GM12878 (cell line): Measurements from ENCODE around the gene ZNF581. TPM values are rescaled to one million over a fixed set of nuclear protein-coding genes. Genes with fewer than 3 reads are reported as not detected.

ENCODE experiments used
- ATF2 ChIP-seq: IDR thresholded peaks from 2 replicates; pipeline ENCODE4 v1.6.1; 2012; ENCODE audit warnings: low read length, inconsistent platforms
- BCL11A ChIP-seq: IDR thresholded peaks from 2 replicates; pipeline ENCODE4 v1.6.1; 2011; ENCODE audit warnings: low read depth, low read length
- E2F4 ChIP-seq: IDR thresholded peaks from 2 replicates; pipeline ENCODE4 v1.6.1; 2012; ENCODE audit warnings: low read depth, low read length, improper control_type of control experiment
- EGR1 ChIP-seq, 2 experiments: IDR thresholded peaks; 1 replicate in 1 of 2; 2 replicates in 1 of 2; pipeline ENCODE4 v1.6.1; 2011 to 2012; ENCODE audit warnings: low read depth in 2 of 2, low read length in 2 of 2, borderline replicate concordance in 1 of 2, mild to moderate bottlenecking in 1 of 2, moderate library complexity in 1 of 2
- ESRRA ChIP-seq: IDR thresholded peaks from 2 replicates; pipeline ENCODE4 v1.6.1; 2012; ENCODE audit warnings: mild to moderate bottlenecking, low read length, improper control_type of control experiment
- HCFC1 ChIP-seq: fragments of 150-350 bp; IDR thresholded peaks from 2 replicates; pipeline ENCODE4 v1.6.1; 2014; ENCODE audit warnings: low read length
- HSF1 ChIP-seq: fragments of 150-350 bp; IDR thresholded peaks from 2 replicates; pipeline ENCODE4 v1.6.1; 2014; ENCODE audit warnings: mild to moderate bottlenecking, low read depth, low read length
- IKZF1 ChIP-seq: fragments of 450-650 bp; conservative IDR thresholded peaks from 2 replicates; pipeline ENCODE4 v1.6.1; 2017; ENCODE audit warnings: antibody characterized with exemption, mild to moderate bottlenecking
- IRF4 ChIP-seq: IDR thresholded peaks from 2 replicates; pipeline ENCODE4 v1.6.1; 2011; ENCODE audit warnings: low read depth, low read length
- KDM1A ChIP-seq: fragments of 200-600 bp; sonication (generic); IDR thresholded peaks from 2 replicates; pipeline ENCODE4 v1.6.1; 2016; ENCODE audit warnings: borderline replicate concordance
- MTA3 ChIP-seq: IDR thresholded peaks from 2 replicates; pipeline ENCODE4 v1.6.1; 2012; ENCODE audit warnings: low read length, inconsistent platforms, borderline replicate concordance
- NR2F1 ChIP-seq: fragments of 450-650 bp; conservative IDR thresholded peaks from 2 replicates; pipeline ENCODE4 v1.6.1; 2017; ENCODE audit warnings: mild to moderate bottlenecking
- PAX8 ChIP-seq: fragments of 450-650 bp; IDR thresholded peaks from 2 replicates; pipeline ENCODE4 v1.6.1; 2017; ENCODE audit warnings: mild to moderate bottlenecking, moderate library complexity
- PML ChIP-seq: IDR thresholded peaks from 2 replicates; pipeline ENCODE4 v1.6.1; 2012; ENCODE audit warnings: low read length, inconsistent platforms
- SIX5 ChIP-seq: IDR thresholded peaks from 2 replicates; pipeline ENCODE4 v1.6.1; 2011; ENCODE audit warnings: mild to moderate bottlenecking, low read depth, low read length, moderate library complexity; ENCODE audit not compliant: severe bottlenecking
- SMARCA5 ChIP-seq: fragments of 450-650 bp; IDR thresholded peaks from 2 replicates; pipeline ENCODE4 v1.6.1; 2017; ENCODE audit warnings: mild to moderate bottlenecking
- STAT1 ChIP-seq: fragments of 450-650 bp; conservative IDR thresholded peaks from 2 replicates; pipeline ENCODE4 v1.6.1; 2014; ENCODE audit warnings: antibody characterized with exemption, mild to moderate bottlenecking
- SUZ12 ChIP-seq: fragments of 200-600 bp; sonication (generic); IDR thresholded peaks from one replicate; pipeline ENCODE4 v1.6.1; 2018; ENCODE audit warnings: antibody characterized with exemption, mild to moderate bottlenecking; ENCODE audit not compliant: unreplicated experiment
- TARDBP ChIP-seq: IDR thresholded peaks from 2 replicates; pipeline ENCODE4 v1.6.1; 2016; ENCODE audit warnings: borderline replicate concordance
- TBL1XR1 ChIP-seq: IDR thresholded peaks from 2 replicates; pipeline ENCODE4 v1.6.1; 2012; ENCODE audit warnings: low read depth, low read length, improper control_type of control experiment
- YBX1 ChIP-seq: fragments of 450-650 bp; IDR thresholded peaks from 2 replicates; pipeline ENCODE4 v1.6.1; 2016; ENCODE audit warnings: antibody characterized with exemption
- ZNF384 ChIP-seq: IDR thresholded peaks from 2 replicates; pipeline ENCODE4 v1.6.1; 2012; ENCODE audit warnings: low read depth, mild to moderate bottlenecking, low read length, improper control_type of control experiment, borderline replicate concordance
- polyA plus RNA-seq, 11 experiments: library from polyadenylated mRNA; depleted of rRNA in 4 of 11; unstranded in 6 of 11; stranded (reverse) in 5 of 11; fragments of >200 nt; fragmentation: Nextera tagmentation in 4 of 11; fragmentation: Illumina TruSeq in 1 of 11; extraction: Ambion mirVana in 4 of 11; extraction: Trizol in 1 of 11; gene quantifications; 1 replicate in 1 of 11; 2 replicates in 10 of 11; pipeline versions ENCODE4 v1.2.1 to v1.2.3, GENCODE V29; 2011 to 2016; ENCODE audit warnings: inconsistent platforms in 2 of 11, missing spikeins in 2 of 11, low read depth in 1 of 11
- total RNA-seq, 4 experiments: library from RNA; depleted of rRNA in 3 of 4; stranded (reverse); fragments of >200 nt in 3 of 4; fragmentation: Illumina TruSeq in 1 of 4; extraction: Trizol in 1 of 4; gene quantifications; 2 replicates each; pipeline versions ENCODE4 v1.2.1 to v1.2.3, GENCODE V29; 2013 to 2021
- TF ChIP-seq, protein P1 (sequence below): fragments of 450-650 bp; IDR thresholded peaks from 2 replicates; pipeline ENCODE4 v1.6.1; 2014; ENCODE audit warnings: mild to moderate bottlenecking
- TF ChIP-seq, protein P2 (sequence below): IDR thresholded peaks from 2 replicates; pipeline ENCODE4 v1.6.1; 2011; ENCODE audit warnings: low read depth, low read length, improper control_type of control experiment, borderline replicate concordance

The ZNF581 gene
- total and polyA plus RNA-seq, 10 of the 15 experiments (the other 5 are each of a cell fraction or from before 2014, with no cell fraction given): 4.7 to 45.4 (median 22.2) TPM

- TF ChIP-seq E2F4 (no peak), IRF4 (no peak), ESRRA (no peak), PAX8 (no peak), SUZ12 (no peak), ZNF384 (no peak), MTA3 (no peak), YBX1 (no peak), TBL1XR1 (no peak; the same call in 1 of the 2 replicates), TARDBP (no peak), HCFC1 (no peak), EGR1 (IDR thresholded peaks at IDR 0.05; ENCODE audit: borderline replicate concordance in 1 of 2, low read depth in 2 of 2, low read length in 2 of 2) (no peak; a peak in 1 of 3 replicates), ATF2 (no peak), HSF1 (no peak), STAT1 (0 out of 2 replicates have a peak, but pooled peaks have one; percentile 78), SMARCA5 (peak; percentile 84), NR2F1 (no peak), PML (no peak; the same call in 1 of the 2 replicates), KDM1A (no peak), SIX5 (no peak), IKZF1 (no peak), BCL11A (no peak)
- TF ChIP-seq, protein P1, sequence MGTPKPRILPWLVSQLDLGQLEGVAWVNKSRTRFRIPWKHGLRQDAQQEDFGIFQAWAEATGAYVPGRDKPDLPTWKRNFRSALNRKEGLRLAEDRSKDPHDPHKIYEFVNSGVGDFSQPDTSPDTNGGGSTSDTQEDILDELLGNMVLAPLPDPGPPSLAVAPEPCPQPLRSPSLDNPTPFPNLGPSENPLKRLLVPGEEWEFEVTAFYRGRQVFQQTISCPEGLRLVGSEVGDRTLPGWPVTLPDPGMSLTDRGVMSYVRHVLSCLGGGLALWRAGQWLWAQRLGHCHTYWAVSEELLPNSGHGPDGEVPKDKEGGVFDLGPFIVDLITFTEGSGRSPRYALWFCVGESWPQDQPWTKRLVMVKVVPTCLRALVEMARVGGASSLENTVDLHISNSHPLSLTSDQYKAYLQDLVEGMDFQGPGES: no peak
- TF ChIP-seq, protein P2, sequence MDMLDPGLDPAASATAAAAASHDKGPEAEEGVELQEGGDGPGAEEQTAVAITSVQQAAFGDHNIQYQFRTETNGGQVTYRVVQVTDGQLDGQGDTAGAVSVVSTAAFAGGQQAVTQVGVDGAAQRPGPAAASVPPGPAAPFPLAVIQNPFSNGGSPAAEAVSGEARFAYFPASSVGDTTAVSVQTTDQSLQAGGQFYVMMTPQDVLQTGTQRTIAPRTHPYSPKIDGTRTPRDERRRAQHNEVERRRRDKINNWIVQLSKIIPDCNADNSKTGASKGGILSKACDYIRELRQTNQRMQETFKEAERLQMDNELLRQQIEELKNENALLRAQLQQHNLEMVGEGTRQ: no peak
Observed at GRCh38 chr19:55598719-55599467, 44.6 kb upstream of the ZNF581 start (continued).
